Retinal pigment epithelial cell (primary cell): Measurements from ENCODE around the gene LHPP.

Experiments used
- DNase-seq: peaks from one replicate; pipeline ENCODE4 v3.0.0-alpha.2; 2010; ENCODE audit warnings: low read depth
- H3K4me3 ChIP-seq: 2 replicates; pipeline ENCODE4 v1.5.1; 2011; ENCODE audit warnings: mild to moderate bottlenecking, low read length, control low read depth, moderate library complexity
- CTCF ChIP-seq: conservative IDR thresholded peaks from 2 replicates; pipeline ENCODE4 v1.5.1; 2011; ENCODE audit warnings: low read depth, low read length, control low read depth, inconsistent platforms

The LHPP gene

GRCh38 chr10:124532106-124532641, 70.6 kb downstream of the LHPP start:
- TF ChIP-seq CTCF, result peak; percentile 46
- no peak overlapping the region for H3K4me3 ChIP-seq
- no peak for DNase-seq

- no peak overlapping the region for H3K4me3 ChIP-seq
- no peak for TF ChIP-seq CTCF
- DNase-seq, result no peak
Measured at GRCh38 chr10:124532788-124533187, 71.2 kb downstream of the LHPP start.

- no peak for TF ChIP-seq CTCF
- H3K4me3 ChIP-seq, result no peak overlapping the region
- no peak for DNase-seq
Measured at GRCh38 chr10:124533266-124533665, 71.6 kb downstream of the LHPP start.

GRCh38 chr10:124534231-124534798, 72.7 kb downstream of the LHPP start:
- DNase-seq, result no peak
- H3K4me3 ChIP-seq, result no peak overlapping the region
- TF ChIP-seq CTCF, result peak; percentile 40

GRCh38 chr10:124534826-124535601, 73.4 kb downstream of the LHPP start:
- no peak for DNase-seq
- H3K4me3 ChIP-seq, result no peak overlapping the region
- TF ChIP-seq CTCF, result no peak

GRCh38 chr10:124535731-124536495, 74.3 kb downstream of the LHPP start:
- TF ChIP-seq CTCF, result no peak
- no peak for DNase-seq

More at GRCh38 chr10:124535731-124536495, 74.3 kb downstream of the LHPP start:
- no peak overlapping the region for H3K4me3 ChIP-seq
